DMS153 (cell line): Measurements from ENCODE around the gene THNSL1.
"Not testable (repeated sequence)": the region's sequence is repeated elsewhere in the genome, so short reads cannot be mapped to it uniquely, and the experiment has no call there.

Source experiments
- DNase-seq: peaks from one replicate; lab custom pipeline; 2025; lab: John Stamatoyannopoulos, UW

Gene THNSL1

GRCh38 chr10:24995072-24995471 lies 21.3 kb upstream of the THNSL1 start:
- no peak for DNase-seq

- no peak for DNase-seq
Observed at GRCh38 chr10:24998044-24998443, 18.4 kb upstream of the THNSL1 start.

GRCh38 chr10:25011591-25011990 lies 4.8 kb upstream of the THNSL1 start:
- DNase-seq, result not testable (repeated sequence)

- no peak for DNase-seq
Observed at GRCh38 chr10:25014579-25014978, 1.8 kb upstream of the THNSL1 start.

GRCh38 chr10:25015828-25016375 lies 510 bp upstream of the THNSL1 start, which contains the start of gene ENKUR:
Gene ENKUR, minus strand, starts transcription at chr10:25016158. Its CDS starts 222 bp downstream, at chr10:25015936.
- DNase-seq, result peak; percentile 70

- peak; percentile 14 for DNase-seq
Observed at GRCh38 chr10:25017154-25017590, 760 bp downstream of the THNSL1 start.

- DNase-seq, result no peak
Observed at GRCh38 chr10:25017661-25018060, 1.2 kb downstream of the THNSL1 start.

GRCh38 chr10:25018703-25019102 lies 2.3 kb downstream of the THNSL1 start:
- DNase-seq, result no peak

GRCh38 chr10:25023278-25023677 lies 6.9 kb downstream of the THNSL1 start:
- DNase-seq, result no peak

- DNase-seq, result no peak
Observed at GRCh38 chr10:25024528-25024927, 8.1 kb downstream of the THNSL1 start.

GRCh38 chr10:25026463-25026862 lies 10.1 kb downstream of the THNSL1 start:
- DNase-seq, result no peak

GRCh38 chr10:25028711-25029110 lies 12.3 kb downstream of the THNSL1 start:
- no peak for DNase-seq

- DNase-seq, result no peak
Observed at GRCh38 chr10:25029519-25029918, 13.1 kb downstream of the THNSL1 start.

- DNase-seq, result no peak
Observed at GRCh38 chr10:25036381-25036780, 20.0 kb downstream of the THNSL1 start.

GRCh38 chr10:25038325-25038724 lies 21.9 kb downstream of the THNSL1 start:
- DNase-seq, result no peak

GRCh38 chr10:25039531-25039930 lies 23.1 kb downstream of the THNSL1 start:
- DNase-seq, result no peak

GRCh38 chr10:25046641-25047040 lies 30.2 kb downstream of the THNSL1 start:
- no peak for DNase-seq

GRCh38 chr10:25047088-25047487 lies 30.7 kb downstream of the THNSL1 start:
- no peak for DNase-seq

- DNase-seq, result no peak
Observed at GRCh38 chr10:25047591-25048301, 31.3 kb downstream of the THNSL1 start.

- DNase-seq, result no peak
Observed at GRCh38 chr10:25048450-25048849, 32.0 kb downstream of the THNSL1 start.

GRCh38 chr10:25049966-25050365 lies 33.6 kb downstream of the THNSL1 start:
- DNase-seq, result no peak

- no peak for DNase-seq
Observed at GRCh38 chr10:25050402-25050801, 34.0 kb downstream of the THNSL1 start.

- no peak for DNase-seq
Observed at GRCh38 chr10:25052012-25052411, 35.6 kb downstream of the THNSL1 start.

GRCh38 chr10:25056726-25057125 lies 40.3 kb downstream of the THNSL1 start:
- no peak for DNase-seq
